Liver (tissue), 9 donors: ENCODE measurements around the gene HOXD11. TPM values are rescaled to one million over a fixed set of nuclear protein-coding genes. Genes with fewer than 3 reads are reported as not detected.

Experiments used
- DNase-seq: peaks from one replicate; pipeline ENCODE4 v3.0.0-alpha.2; 2017; ENCODE audit warnings: low spot score
- H3K27ac ChIP-seq, 2 donors: one replicate each; pipeline ENCODE4 v1.7.0; 2013; ENCODE audit warnings: inconsistent platforms in 2 of 2, low read length in 2 of 2, control low read depth in 1 of 2, low read depth in 1 of 2, mild to moderate bottlenecking in 1 of 2
- H3K27me3 ChIP-seq, 4 donors: one replicate each; pipeline versions ENCODE4 v1.6.1 to v1.7.0; 2013; ENCODE audit warnings: low read length in 3 of 4, inconsistent platforms in 1 of 4, mild to moderate bottlenecking in 1 of 4, moderate library complexity in 1 of 4; ENCODE audit not compliant: control insufficient read depth in 4 of 4, insufficient read depth in 4 of 4
- H3K36me3 ChIP-seq, 4 donors: one replicate each; pipeline versions ENCODE4 v1.6.1 to v1.7.0; 2013; ENCODE audit warnings: low read length in 3 of 4, mild to moderate bottlenecking in 3 of 4, low read depth in 1 of 4, moderate library complexity in 1 of 4; ENCODE audit not compliant: control insufficient read depth in 4 of 4, insufficient read depth in 3 of 4
- H3K4me1 ChIP-seq, 4 donors: one replicate each; pipeline versions ENCODE4 v1.6.1 to v1.7.0; 2013; ENCODE audit warnings: low read length in 3 of 4, mild to moderate bottlenecking in 3 of 4, moderate library complexity in 1 of 4; ENCODE audit not compliant: control insufficient read depth in 4 of 4, insufficient read depth in 4 of 4
- H3K4me3 ChIP-seq, 3 donors: one replicate each; pipeline versions ENCODE4 v1.6.1 to v1.7.0; 2013; ENCODE audit warnings: low read length in 3 of 3, control low read depth in 1 of 3, low read depth in 1 of 3, mild to moderate bottlenecking in 1 of 3
- H3K9ac ChIP-seq, 2 donors: one replicate each; pipeline ENCODE4 v1.7.0; 2013; ENCODE audit warnings: low read length in 2 of 2, mild to moderate bottlenecking in 2 of 2, moderate library complexity in 2 of 2, control low read depth in 1 of 2, low read depth in 1 of 2
- H3K9me3 ChIP-seq, 4 donors: one replicate each; pipeline versions ENCODE4 v1.6.1 to v1.7.0; 2013; ENCODE audit warnings: low read length in 3 of 4; ENCODE audit not compliant: control insufficient read depth in 4 of 4
- EGR1 ChIP-seq, 2 donors: IDR thresholded peaks; 2 replicates each; pipeline ENCODE4 v1.6.1; 2016 to 2018; ENCODE audit warnings: antibody characterized with exemption in 2 of 2, low read depth in 2 of 2
- FOXA1 ChIP-seq: IDR thresholded peaks from 2 replicates; pipeline ENCODE4 v1.6.1; 2016; ENCODE audit warnings: antibody characterized with exemption
- FOXA2 ChIP-seq: IDR thresholded peaks from 2 replicates; pipeline ENCODE4 v1.6.1; 2016; ENCODE audit warnings: antibody characterized with exemption
- GABPA ChIP-seq, 2 donors: IDR thresholded peaks in 1 of 2; conservative IDR thresholded peaks in 1 of 2; 2 replicates each; pipeline ENCODE4 v1.6.1; 2016; ENCODE audit warnings: antibody characterized with exemption in 2 of 2, mild to moderate bottlenecking in 1 of 2, moderate library complexity in 1 of 2
- HNF4A ChIP-seq, 2 donors: conservative IDR thresholded peaks; 2 replicates each; pipeline ENCODE4 v1.6.1; 2016; ENCODE audit warnings: antibody characterized with exemption in 2 of 2, mild to moderate bottlenecking in 2 of 2
- HNF4G ChIP-seq: IDR thresholded peaks from 2 replicates; pipeline ENCODE4 v1.6.1; 2016; ENCODE audit warnings: antibody characterized with exemption
- JUND ChIP-seq, 2 donors: IDR thresholded peaks; 2 replicates each; pipeline ENCODE4 v1.6.1; 2016; ENCODE audit warnings: antibody characterized with exemption in 2 of 2
- NR2F2 ChIP-seq: IDR thresholded peaks from 2 replicates; pipeline ENCODE4 v1.6.1; 2016; ENCODE audit warnings: antibody characterized with exemption
- RAD21 ChIP-seq, 2 donors: IDR thresholded peaks; 2 replicates each; pipeline ENCODE4 v1.6.1; 2016; ENCODE audit warnings: antibody characterized with exemption in 2 of 2, mild to moderate bottlenecking in 2 of 2
- RXRA ChIP-seq, 2 donors: IDR thresholded peaks; 2 replicates each; pipeline ENCODE4 v1.6.1; 2017 to 2018; ENCODE audit warnings: antibody characterized with exemption in 2 of 2, mild to moderate bottlenecking in 1 of 2
- SP1 ChIP-seq: IDR thresholded peaks from 2 replicates; pipeline ENCODE4 v1.6.1; 2018; ENCODE audit warnings: antibody characterized with exemption, mild to moderate bottlenecking
- TAF1 ChIP-seq: conservative IDR thresholded peaks from 2 replicates; pipeline ENCODE4 v1.6.1; 2016; ENCODE audit warnings: antibody characterized with exemption, mild to moderate bottlenecking
- YY1 ChIP-seq: IDR thresholded peaks from 2 replicates; pipeline ENCODE4 v1.6.1; 2016; ENCODE audit warnings: antibody characterized with exemption, mild to moderate bottlenecking
- ZBTB33 ChIP-seq: IDR thresholded peaks from 2 replicates; pipeline ENCODE4 v1.6.1; 2016; ENCODE audit warnings: antibody characterized with exemption
- whole genome bisulfite sequencing: extraction: QIAGEN DNeasy Blood & Tissue Kit; methylation state at CpG from one replicate; pipeline ENCODE4 v1.1.7; 2013; 5-methylcytosine and 5-hydroxymethylcytosine counted together
- polyA plus RNA-seq, 2 donors: library from polyadenylated mRNA; stranded (reverse) in 1 of 2; unstranded in 1 of 2; fragments of 200-250 nt in 1 of 2; fragments of >200 nt in 1 of 2; fragmentation: Nextera tagmentation in 1 of 2; extraction: Ambion mirVana in 1 of 2; gene quantifications; one replicate each; pipeline versions ENCODE4 v1.2.1 to v1.2.3, GENCODE V29; 2013 to 2015
- total RNA-seq, 2 donors: library from RNA; depleted of rRNA; stranded (reverse); fragments of >200 nt; gene quantifications; one replicate each; pipeline ENCODE4 v1.2.3, GENCODE V29; 2014
- TF ChIP-seq, protein P1 (sequence below): fragments of 150-350 bp; IDR thresholded peaks from 2 replicates; pipeline ENCODE4 v1.5.1; 2017; ENCODE audit warnings: improper control_type of control experiment, low read depth, low read length; ENCODE audit not compliant: missing input control
- TF ChIP-seq, protein P2 (sequence below): IDR thresholded peaks from 2 replicates; pipeline ENCODE4 v1.6.1; 2016; ENCODE audit warnings: antibody characterized with exemption
- TF ChIP-seq, protein P3 (sequence below): IDR thresholded peaks from 2 replicates; pipeline ENCODE4 v1.6.1; 2016; ENCODE audit warnings: antibody characterized with exemption
- TF ChIP-seq, protein P4 (sequence below): IDR thresholded peaks from 2 replicates; pipeline ENCODE4 v1.6.1; 2016; ENCODE audit warnings: antibody characterized with exemption, mild to moderate bottlenecking
- donor health status: healthy.
- donor health status: healthy.
- donor health status: healthy.
- donor health status: healthy.
- donor health status: healthy.

The HOXD11 gene
- total and polyA plus RNA-seq, 4 donors, result not detected

- TF ChIP-seq, protein P1, sequence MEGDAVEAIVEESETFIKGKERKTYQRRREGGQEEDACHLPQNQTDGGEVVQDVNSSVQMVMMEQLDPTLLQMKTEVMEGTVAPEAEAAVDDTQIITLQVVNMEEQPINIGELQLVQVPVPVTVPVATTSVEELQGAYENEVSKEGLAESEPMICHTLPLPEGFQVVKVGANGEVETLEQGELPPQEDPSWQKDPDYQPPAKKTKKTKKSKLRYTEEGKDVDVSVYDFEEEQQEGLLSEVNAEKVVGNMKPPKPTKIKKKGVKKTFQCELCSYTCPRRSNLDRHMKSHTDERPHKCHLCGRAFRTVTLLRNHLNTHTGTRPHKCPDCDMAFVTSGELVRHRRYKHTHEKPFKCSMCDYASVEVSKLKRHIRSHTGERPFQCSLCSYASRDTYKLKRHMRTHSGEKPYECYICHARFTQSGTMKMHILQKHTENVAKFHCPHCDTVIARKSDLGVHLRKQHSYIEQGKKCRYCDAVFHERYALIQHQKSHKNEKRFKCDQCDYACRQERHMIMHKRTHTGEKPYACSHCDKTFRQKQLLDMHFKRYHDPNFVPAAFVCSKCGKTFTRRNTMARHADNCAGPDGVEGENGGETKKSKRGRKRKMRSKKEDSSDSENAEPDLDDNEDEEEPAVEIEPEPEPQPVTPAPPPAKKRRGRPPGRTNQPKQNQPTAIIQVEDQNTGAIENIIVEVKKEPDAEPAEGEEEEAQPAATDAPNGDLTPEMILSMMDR, result no peak
- TF ChIP-seq JUND (IDR thresholded peaks at IDR 0.05) (no peak), YY1 (no peak), RXRA (IDR thresholded peaks at IDR 0.05) (no peak), HNF4G (no peak), EGR1 (IDR thresholded peaks at IDR 0.05; ENCODE audit: low read depth in 2 of 2) (no peak), HNF4A (conservative IDR thresholded peaks at IDR 0.05) (no peak)
- TF ChIP-seq, protein P2, sequence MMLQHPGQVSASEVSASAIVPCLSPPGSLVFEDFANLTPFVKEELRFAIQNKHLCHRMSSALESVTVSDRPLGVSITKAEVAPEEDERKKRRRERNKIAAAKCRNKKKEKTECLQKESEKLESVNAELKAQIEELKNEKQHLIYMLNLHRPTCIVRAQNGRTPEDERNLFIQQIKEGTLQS, result no peak
- TF ChIP-seq, protein P3, sequence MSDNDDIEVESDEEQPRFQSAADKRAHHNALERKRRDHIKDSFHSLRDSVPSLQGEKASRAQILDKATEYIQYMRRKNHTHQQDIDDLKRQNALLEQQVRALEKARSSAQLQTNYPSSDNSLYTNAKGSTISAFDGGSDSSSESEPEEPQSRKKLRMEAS, result no peak
- H3K4me1 ChIP-seq, result peaks cover 4 to 15% (median 11%) of the 10 kb centered on the region in 4 donors
- H3K27ac ChIP-seq, result no peak overlapping the region
- DNase-seq, result no peak
- H3K9ac ChIP-seq, result no peak overlapping the region
- 18% methylated on average over 9 of the region's 9 CpGs for WGBS
- peaks cover 0 to 3% (median 0%) of the 10 kb centered on the region in 4 donors for H3K9me3 ChIP-seq
- H3K27me3 ChIP-seq, result peaks cover 19 to 42% (median 23%) of the 10 kb centered on the region in 4 donors
- no peak overlapping the region for H3K4me3 ChIP-seq
- no peaks in the 10 kb centered on the region for H3K36me3 ChIP-seq
Measured at GRCh38 chr2:176124947-176125771, 18.1 kb downstream of the HOXD11 start.

DNA sequence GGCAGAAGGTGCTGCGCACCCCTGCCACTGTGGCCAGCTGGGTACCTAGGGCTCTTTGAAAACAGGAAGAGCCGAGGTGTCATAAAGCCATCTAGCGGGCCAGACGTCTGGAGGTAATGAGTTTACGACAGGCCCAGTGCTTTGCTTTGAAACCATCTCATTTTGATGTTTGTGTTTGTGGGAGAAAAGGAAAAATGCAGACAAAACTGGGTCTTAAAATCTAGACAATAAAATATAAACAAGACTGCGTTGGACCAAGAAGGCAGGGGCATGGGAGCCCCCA lies 18.6 kb downstream of the HOXD11 start:
- peaks cover 4 to 18% (median 13%) of the 10 kb centered on the region in 4 donors for H3K4me1 ChIP-seq
- WGBS, result 17% methylated on average over 6 of the region's 6 CpGs

More for the DNA sequence above, 18.6 kb downstream of the HOXD11 start:
- no peak overlapping the region for H3K4me3 ChIP-seq
- H3K36me3 ChIP-seq, result no peaks in the 10 kb centered on the region
- no peak overlapping the region for H3K9ac ChIP-seq
- H3K27me3 ChIP-seq, result peaks cover 15 to 40% (median 25%) of the 10 kb centered on the region in 4 donors
- no peak for TF ChIP-seq EGR1 (IDR thresholded peaks at IDR 0.05; ENCODE audit: low read depth in 2 of 2)
- no peak for TF ChIP-seq HNF4G
- TF ChIP-seq NR2F2, result no peak
- TF ChIP-seq HNF4A (conservative IDR thresholded peaks at IDR 0.05), result no peak
- TF ChIP-seq FOXA2, result no peak
- TF ChIP-seq, protein P3, result no peak
- TF ChIP-seq RAD21 (IDR thresholded peaks at IDR 0.05), result no peak
- TF ChIP-seq, protein P1, result no peak
- TF ChIP-seq JUND (IDR thresholded peaks at IDR 0.05), result no peak
- TF ChIP-seq TAF1, result no peak
- no peak for TF ChIP-seq ZBTB33
- no peak for TF ChIP-seq RXRA (IDR thresholded peaks at IDR 0.05)
- TF ChIP-seq YY1, result no peak
- TF ChIP-seq, protein P4, sequence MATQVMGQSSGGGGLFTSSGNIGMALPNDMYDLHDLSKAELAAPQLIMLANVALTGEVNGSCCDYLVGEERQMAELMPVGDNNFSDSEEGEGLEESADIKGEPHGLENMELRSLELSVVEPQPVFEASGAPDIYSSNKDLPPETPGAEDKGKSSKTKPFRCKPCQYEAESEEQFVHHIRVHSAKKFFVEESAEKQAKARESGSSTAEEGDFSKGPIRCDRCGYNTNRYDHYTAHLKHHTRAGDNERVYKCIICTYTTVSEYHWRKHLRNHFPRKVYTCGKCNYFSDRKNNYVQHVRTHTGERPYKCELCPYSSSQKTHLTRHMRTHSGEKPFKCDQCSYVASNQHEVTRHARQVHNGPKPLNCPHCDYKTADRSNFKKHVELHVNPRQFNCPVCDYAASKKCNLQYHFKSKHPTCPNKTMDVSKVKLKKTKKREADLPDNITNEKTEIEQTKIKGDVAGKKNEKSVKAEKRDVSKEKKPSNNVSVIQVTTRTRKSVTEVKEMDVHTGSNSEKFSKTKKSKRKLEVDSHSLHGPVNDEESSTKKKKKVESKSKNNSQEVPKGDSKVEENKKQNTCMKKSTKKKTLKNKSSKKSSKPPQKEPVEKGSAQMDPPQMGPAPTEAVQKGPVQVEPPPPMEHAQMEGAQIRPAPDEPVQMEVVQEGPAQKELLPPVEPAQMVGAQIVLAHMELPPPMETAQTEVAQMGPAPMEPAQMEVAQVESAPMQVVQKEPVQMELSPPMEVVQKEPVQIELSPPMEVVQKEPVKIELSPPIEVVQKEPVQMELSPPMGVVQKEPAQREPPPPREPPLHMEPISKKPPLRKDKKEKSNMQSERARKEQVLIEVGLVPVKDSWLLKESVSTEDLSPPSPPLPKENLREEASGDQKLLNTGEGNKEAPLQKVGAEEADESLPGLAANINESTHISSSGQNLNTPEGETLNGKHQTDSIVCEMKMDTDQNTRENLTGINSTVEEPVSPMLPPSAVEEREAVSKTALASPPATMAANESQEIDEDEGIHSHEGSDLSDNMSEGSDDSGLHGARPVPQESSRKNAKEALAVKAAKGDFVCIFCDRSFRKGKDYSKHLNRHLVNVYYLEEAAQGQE, result no peak
- no peak for TF ChIP-seq SP1
- TF ChIP-seq FOXA1, result no peak
- no peak for TF ChIP-seq GABPA (IDR thresholded peaks at IDR 0.05 in 1 of 2, conservative IDR thresholded peaks at IDR 0.05 in 1 of 2)
- TF ChIP-seq, protein P2, result no peak
- no peak for DNase-seq
- no peak overlapping the region for H3K27ac ChIP-seq
- H3K9me3 ChIP-seq, result peaks cover 0 to 3% (median 0%) of the 10 kb centered on the region in 4 donors
